ENCODE data around the gene GAL3ST1. TPM values are rescaled to one million over a fixed set of nuclear protein-coding genes. Genes with fewer than 3 reads are reported as not detected.
"Not testable (repeated sequence)": the region's sequence is repeated elsewhere in the genome, so short reads cannot be mapped to it uniquely, and the experiment has no call there.

The GAL3ST1 gene
- total RNA-seq, 1 donor from 2014 or later, result 5.0 TPM

DNA sequence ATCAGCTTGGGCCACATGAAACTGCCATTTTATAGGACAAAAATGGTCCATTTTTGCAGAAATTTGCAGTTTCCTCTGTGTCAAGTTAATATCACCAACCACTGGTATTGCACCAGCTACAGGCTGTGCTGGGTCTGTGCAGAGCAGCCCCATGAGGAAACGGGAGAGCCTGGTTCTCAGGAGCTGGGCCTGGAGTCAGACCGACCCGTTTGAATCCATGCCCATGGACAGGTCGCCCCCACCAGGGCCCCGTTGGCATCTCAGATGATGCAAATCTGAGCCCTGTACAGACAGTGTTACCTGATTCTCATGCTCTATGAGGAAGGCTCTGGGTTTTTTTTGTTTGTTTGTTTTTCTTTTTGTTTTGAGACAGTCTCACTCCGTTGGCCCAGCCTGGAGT lies 18.1 kb downstream of the GAL3ST1 start:
- DNase-seq (ENCODE audit: extremely low spot score, unreplicated experiment), result no peak
- no peaks in the 10 kb centered on the region for H3K9me3 Mint-ChIP-seq
- H3K4me3 Mint-ChIP-seq, result no peak overlapping the region
- peaks cover 5% of the 10 kb centered on the region for H3K4me1 Mint-ChIP-seq (ENCODE audit: unreplicated experiment)
- H3K27me3 Mint-ChIP-seq, result no peaks in the 10 kb centered on the region
- TF ChIP-seq, protein P1, sequence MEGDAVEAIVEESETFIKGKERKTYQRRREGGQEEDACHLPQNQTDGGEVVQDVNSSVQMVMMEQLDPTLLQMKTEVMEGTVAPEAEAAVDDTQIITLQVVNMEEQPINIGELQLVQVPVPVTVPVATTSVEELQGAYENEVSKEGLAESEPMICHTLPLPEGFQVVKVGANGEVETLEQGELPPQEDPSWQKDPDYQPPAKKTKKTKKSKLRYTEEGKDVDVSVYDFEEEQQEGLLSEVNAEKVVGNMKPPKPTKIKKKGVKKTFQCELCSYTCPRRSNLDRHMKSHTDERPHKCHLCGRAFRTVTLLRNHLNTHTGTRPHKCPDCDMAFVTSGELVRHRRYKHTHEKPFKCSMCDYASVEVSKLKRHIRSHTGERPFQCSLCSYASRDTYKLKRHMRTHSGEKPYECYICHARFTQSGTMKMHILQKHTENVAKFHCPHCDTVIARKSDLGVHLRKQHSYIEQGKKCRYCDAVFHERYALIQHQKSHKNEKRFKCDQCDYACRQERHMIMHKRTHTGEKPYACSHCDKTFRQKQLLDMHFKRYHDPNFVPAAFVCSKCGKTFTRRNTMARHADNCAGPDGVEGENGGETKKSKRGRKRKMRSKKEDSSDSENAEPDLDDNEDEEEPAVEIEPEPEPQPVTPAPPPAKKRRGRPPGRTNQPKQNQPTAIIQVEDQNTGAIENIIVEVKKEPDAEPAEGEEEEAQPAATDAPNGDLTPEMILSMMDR (conservative IDR thresholded peaks at IDR 0.05), result no peak
- no peak overlapping the region for H3K27ac Mint-ChIP-seq
- H3K36me3 Mint-ChIP-seq, result no peaks in the 10 kb centered on the region

DNA sequence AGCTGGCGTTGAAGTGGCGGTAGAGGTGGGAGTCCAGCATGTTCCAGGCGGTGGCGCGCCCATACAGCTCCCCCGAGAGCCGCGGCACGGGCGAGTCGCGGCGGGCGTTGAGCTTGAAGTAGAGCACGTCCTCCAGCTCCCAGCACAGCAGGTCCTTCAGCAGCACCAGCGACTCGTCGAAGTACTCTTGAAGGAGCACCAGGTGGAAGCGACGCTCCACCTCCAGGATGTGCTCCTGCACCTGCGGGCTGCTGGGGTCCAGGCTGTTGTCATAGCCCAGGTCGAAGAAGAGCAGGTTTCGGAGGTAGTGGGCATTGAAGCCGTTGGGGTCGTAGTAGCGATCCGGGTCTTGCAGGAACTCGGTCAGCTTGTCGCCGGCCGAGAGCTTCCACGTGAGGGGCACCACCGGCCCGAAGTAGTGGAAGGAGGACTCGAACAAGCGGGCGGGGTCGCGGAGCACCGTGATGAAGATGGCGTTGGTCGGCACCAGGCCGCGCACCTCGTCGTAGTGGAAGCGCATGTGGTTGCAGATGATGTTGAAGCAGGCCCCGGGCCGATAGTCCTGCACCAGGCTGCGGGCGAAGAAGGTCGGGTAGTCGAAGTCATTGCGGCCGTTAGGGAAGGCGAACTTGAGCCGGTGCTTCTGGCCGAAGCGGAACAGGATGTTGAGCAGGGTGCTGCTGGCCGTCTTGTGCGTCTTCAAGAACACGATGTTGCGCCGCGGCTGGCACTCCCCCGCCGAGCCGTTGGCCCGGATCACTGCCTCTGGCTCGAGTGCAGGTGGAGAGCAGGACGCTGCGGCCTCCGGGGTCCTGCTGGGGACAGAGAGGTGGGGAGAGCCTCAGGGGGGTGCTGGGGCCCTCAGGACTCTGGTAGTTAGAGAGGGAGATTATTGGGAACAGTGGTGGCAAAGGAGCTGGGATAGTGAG lies 18.9 kb downstream of the GAL3ST1 start:
- H3K27ac Mint-ChIP-seq, result no peak overlapping the region
- H3K9me3 Mint-ChIP-seq, result no peaks in the 10 kb centered on the region
- H3K4me1 Mint-ChIP-seq (ENCODE audit: unreplicated experiment), result peaks cover 5% of the 10 kb centered on the region
- no peaks in the 10 kb centered on the region for H3K36me3 Mint-ChIP-seq
- H3K27me3 Mint-ChIP-seq, result no peaks in the 10 kb centered on the region
- DNase-seq (ENCODE audit: extremely low spot score, unreplicated experiment), result no peak
- TF ChIP-seq, protein P1 (conservative IDR thresholded peaks at IDR 0.05), result no peak
- no peak overlapping the region for H3K4me3 Mint-ChIP-seq

DNA sequence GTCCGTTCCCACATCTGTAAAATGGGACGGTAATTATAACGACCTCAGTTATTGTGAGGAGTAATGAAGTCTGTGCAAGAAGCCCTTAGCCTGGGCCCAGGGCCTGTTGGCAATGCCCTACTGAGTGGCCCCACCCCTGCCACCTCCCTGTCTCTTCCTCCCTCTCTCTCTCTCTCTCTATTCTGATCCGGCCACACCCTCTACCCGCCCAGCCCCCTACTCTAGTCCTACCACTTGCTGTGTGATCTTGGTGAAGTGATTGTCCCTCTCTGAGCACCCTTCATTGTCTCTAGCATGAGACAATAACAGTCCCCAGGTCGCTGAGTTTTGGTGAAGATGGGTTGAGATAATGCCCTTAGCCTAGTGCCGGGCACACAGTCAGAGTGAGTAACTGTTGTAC lies 20.5 kb downstream of the GAL3ST1 start:
- DNase-seq (ENCODE audit: extremely low spot score, unreplicated experiment), result no peak
- no peak overlapping the region for H3K27ac Mint-ChIP-seq
- no peaks in the 10 kb centered on the region for H3K36me3 Mint-ChIP-seq
- no peaks in the 10 kb centered on the region for H3K27me3 Mint-ChIP-seq
- H3K4me1 Mint-ChIP-seq (ENCODE audit: unreplicated experiment), result peaks cover 6% of the 10 kb centered on the region
- no peak overlapping the region for H3K4me3 Mint-ChIP-seq
- TF ChIP-seq, protein P1 (conservative IDR thresholded peaks at IDR 0.05), result no peak
- H3K9me3 Mint-ChIP-seq, result no peaks in the 10 kb centered on the region

DNA sequence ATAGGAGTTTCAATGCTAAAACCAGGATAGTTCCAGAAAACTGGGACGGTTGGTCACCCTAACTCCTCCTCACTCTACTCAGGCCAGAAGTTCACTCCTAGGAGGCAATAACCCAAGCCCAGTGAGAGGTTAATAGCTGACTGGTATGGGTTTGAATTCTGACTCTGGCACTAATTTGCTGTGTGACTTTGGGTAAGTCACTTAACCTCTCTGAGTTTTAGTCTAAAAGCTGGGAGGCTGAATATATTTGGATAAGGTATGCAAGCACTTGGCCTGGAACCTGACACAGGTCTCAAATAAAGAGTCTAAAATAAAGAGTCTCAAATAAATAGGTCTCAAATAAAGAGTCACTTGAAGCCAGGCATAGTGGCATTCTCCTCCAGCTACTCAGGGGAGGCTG lies 21.7 kb downstream of the GAL3ST1 start:
- Mint-ChIP-seq H3K4me1 (ENCODE audit: unreplicated experiment) (peaks cover 6% of the 10 kb centered on the region), H3K27ac (no peak overlapping the region), H3K27me3 (peaks cover 3% of the 10 kb centered on the region), H3K4me3 (no peak overlapping the region), H3K9me3 (no peaks in the 10 kb centered on the region), H3K36me3 (no peaks in the 10 kb centered on the region)
- TF ChIP-seq, protein P1 (conservative IDR thresholded peaks at IDR 0.05), result no peak
- no peak for DNase-seq (ENCODE audit: extremely low spot score, unreplicated experiment)

DNA sequence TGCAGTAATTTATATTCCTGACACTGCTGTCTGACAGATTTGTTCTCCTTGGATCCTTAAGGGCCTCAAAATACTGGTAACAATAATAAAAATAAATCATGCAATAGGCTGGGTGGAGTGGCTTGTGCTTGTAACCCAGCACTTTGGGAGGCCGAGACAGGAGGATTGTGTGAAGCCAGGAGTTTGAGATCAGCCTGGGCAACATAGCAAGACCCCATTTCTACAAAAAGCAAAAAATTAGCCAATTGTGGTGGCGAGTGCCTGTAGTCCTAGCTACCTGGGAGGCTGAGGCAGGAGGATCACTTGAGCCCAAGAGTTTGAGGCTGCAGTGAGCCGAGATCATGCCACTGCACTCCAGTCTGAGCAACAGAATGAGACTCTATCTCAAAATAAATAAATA lies 22.7 kb downstream of the GAL3ST1 start:
- not testable (repeated sequence) for DNase-seq (ENCODE audit: extremely low spot score, unreplicated experiment); H3K4me1 Mint-ChIP-seq (ENCODE audit: unreplicated experiment); H3K9me3 Mint-ChIP-seq

DNA sequence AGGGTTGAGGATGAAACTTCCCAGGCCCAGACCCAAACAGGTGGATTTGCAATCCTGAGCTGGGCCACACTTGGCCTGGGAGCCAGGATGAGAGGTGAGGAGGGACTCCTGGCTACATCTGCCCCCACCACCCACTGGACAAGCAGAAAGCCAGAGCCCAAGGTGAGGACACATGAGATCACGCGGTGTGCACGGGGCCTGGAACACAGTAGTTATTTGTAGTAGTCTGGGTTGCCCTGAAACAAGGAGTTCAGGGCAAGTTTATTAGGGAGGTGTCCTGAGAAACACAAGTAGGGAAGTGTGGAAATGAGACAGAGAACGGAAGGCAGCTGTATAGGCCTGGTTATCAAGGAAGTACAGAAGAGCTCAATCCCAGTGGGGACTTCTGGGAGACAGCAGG lies 27.3 kb downstream of the GAL3ST1 start:
- peaks cover 11% of the 10 kb centered on the region for H3K4me1 Mint-ChIP-seq (ENCODE audit: unreplicated experiment)
- no peak for DNase-seq (ENCODE audit: extremely low spot score, unreplicated experiment)
- no peak overlapping the region for H3K27ac Mint-ChIP-seq
- no peak overlapping the region for H3K4me3 Mint-ChIP-seq
- no peaks in the 10 kb centered on the region for H3K9me3 Mint-ChIP-seq
- TF ChIP-seq, protein P1 (conservative IDR thresholded peaks at IDR 0.05), result no peak
- H3K27me3 Mint-ChIP-seq, result peaks cover 30% of the 10 kb centered on the region
- no peaks in the 10 kb centered on the region for H3K36me3 Mint-ChIP-seq

More for the DNA sequence above, 22.7 kb downstream of the GAL3ST1 start:
- not testable (repeated sequence) for H3K27ac Mint-ChIP-seq, H3K36me3 Mint-ChIP-seq, H3K4me3 Mint-ChIP-seq, H3K27me3 Mint-ChIP-seq
